GM12878 (cell line): ENCODE measurements around the gene CKS1B. TPM values are rescaled to one million over a fixed set of nuclear protein-coding genes. Genes with fewer than 3 reads are reported as not detected.

Source experiments
- EP300 ChIP-seq, 2 experiments: fragments of 150-350 bp in 1 of 2; IDR thresholded peaks; 2 replicates each; pipeline ENCODE4 v1.6.1; 2011 to 2012; ENCODE audit warnings: low read depth in 2 of 2, low read length in 2 of 2, borderline replicate concordance in 1 of 2, improper control_type of control experiment in 1 of 2, inconsistent platforms in 1 of 2; ENCODE audit not compliant: control insufficient read depth in 1 of 2
- MYC ChIP-seq: IDR thresholded peaks from 2 replicates; pipeline ENCODE4 v1.6.1; 2011; ENCODE audit warnings: mild to moderate bottlenecking, low read length, moderate library complexity, inconsistent platforms; ENCODE audit not compliant: insufficient read depth, insufficient replicate concordance, insufficient read length, severe bottlenecking
- NBN ChIP-seq: fragments of 450-650 bp; IDR thresholded peaks from 2 replicates; pipeline ENCODE4 v1.6.1; 2016
- POU2F2 ChIP-seq: IDR thresholded peaks from 3 replicates; pipeline ENCODE4 v1.6.1; 2011; ENCODE audit warnings: low read depth, mild to moderate bottlenecking, low read length, borderline replicate concordance
- RFX5 ChIP-seq: IDR thresholded peaks from 2 replicates; pipeline ENCODE4 v1.6.1; 2011; ENCODE audit warnings: low read depth, low read length, improper control_type of control experiment
- SREBF1 ChIP-seq: IDR thresholded peaks from 2 replicates; pipeline ENCODE4 v1.6.1; 2012; ENCODE audit warnings: mild to moderate bottlenecking, low read length
- STAT3 ChIP-seq: IDR thresholded peaks from 2 replicates; pipeline ENCODE4 v1.6.1; 2011; ENCODE audit warnings: low read depth, low read length, improper control_type of control experiment
- TARDBP ChIP-seq: IDR thresholded peaks from 2 replicates; pipeline ENCODE4 v1.6.1; 2016; ENCODE audit warnings: borderline replicate concordance
- WRNIP1 ChIP-seq: IDR thresholded peaks from 2 replicates; pipeline ENCODE4 v1.6.1; 2011; ENCODE audit warnings: low read depth, low read length, improper control_type of control experiment, borderline replicate concordance
- ZNF592 ChIP-seq: fragments of 450-650 bp; IDR thresholded peaks from 2 replicates; pipeline ENCODE4 v1.6.1; 2017; ENCODE audit warnings: mild to moderate bottlenecking, moderate library complexity
- ZNF622 ChIP-seq: fragments of 450-650 bp; IDR thresholded peaks from 2 replicates; pipeline ENCODE4 v1.6.1; 2017; ENCODE audit warnings: mild to moderate bottlenecking, inconsistent platforms
- ZNF687 ChIP-seq: fragments of 450-650 bp; IDR thresholded peaks from 2 replicates; pipeline ENCODE4 v1.6.1; 2017; ENCODE audit warnings: mild to moderate bottlenecking, moderate library complexity
- polyA plus RNA-seq, 11 experiments: library from polyadenylated mRNA; depleted of rRNA in 4 of 11; unstranded in 6 of 11; stranded (reverse) in 5 of 11; fragments of >200 nt; fragmentation: Nextera tagmentation in 4 of 11; fragmentation: Illumina TruSeq in 1 of 11; extraction: Ambion mirVana in 4 of 11; extraction: Trizol in 1 of 11; gene quantifications; 1 replicate in 1 of 11; 2 replicates in 10 of 11; pipeline versions ENCODE4 v1.2.1 to v1.2.3, GENCODE V29; 2011 to 2016; ENCODE audit warnings: inconsistent platforms in 2 of 11, missing spikeins in 2 of 11, low read depth in 1 of 11
- total RNA-seq, 4 experiments: library from RNA; depleted of rRNA in 3 of 4; stranded (reverse); fragments of >200 nt in 3 of 4; fragmentation: Illumina TruSeq in 1 of 4; extraction: Trizol in 1 of 4; gene quantifications; 2 replicates each; pipeline versions ENCODE4 v1.2.1 to v1.2.3, GENCODE V29; 2013 to 2021
- TF ChIP-seq, protein P1 (sequence below): fragments of 450-650 bp; IDR thresholded peaks from 2 replicates; pipeline ENCODE4 v1.6.1; 2017; ENCODE audit warnings: borderline replicate concordance
- TF ChIP-seq, protein P2 (sequence below): fragments of 450-650 bp; formaldehyde crosslinking; IDR thresholded peaks from 2 replicates; pipeline ENCODE4 v1.4.0; 2020; ENCODE audit warnings: mild to moderate bottlenecking, moderate library complexity

The CKS1B gene
- total and polyA plus RNA-seq, 10 of the 15 experiments (the other 5 are each of a cell fraction or from before 2014, with no cell fraction given), result 125 to 608 (median 364) TPM

DNA sequence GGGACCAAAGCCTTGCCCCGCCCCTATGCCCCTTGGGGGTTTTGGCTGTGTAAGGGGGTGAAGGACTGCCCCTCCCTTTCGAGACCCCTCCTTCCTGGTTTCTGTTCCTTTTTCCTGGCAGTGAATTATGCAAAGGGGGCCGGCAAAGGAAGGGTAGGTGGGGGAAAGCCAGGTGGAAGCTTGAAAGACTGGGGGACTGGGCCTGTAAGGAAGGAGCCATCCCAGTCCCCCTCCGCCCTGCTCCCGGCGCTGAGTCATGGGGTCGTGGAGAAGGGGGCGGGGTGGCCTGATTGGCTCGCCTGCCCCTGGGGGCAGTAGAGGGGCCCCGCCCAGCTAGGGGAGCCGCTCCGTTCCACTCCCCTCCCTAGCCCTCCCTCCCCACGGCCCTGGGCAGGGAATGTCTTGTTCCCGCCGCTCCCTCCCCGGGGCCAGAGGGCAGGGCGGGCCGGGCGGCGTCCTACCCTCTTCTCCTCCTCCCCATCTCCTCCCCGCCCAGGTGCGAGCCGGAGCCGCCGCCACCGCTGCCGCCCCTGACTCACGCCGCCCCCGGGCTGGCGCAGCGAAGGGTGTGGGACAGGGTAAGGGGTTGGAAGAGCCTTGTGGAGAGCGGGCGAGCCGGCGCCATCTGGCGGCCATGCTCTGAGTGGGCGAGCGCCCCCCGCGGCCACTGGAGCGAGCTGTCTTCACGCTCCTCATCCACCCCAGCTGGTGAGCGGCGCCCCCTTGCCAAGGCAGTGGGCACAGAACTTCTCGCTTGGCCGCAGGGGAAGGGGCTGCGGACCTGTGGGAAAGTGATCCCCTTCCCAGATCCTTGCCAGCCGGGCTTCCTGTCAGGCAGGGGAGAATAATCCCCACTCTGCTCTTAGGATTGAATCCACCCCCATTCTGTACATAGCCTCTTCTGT, 42.8 kb downstream of the CKS1B start (continued):
- no peak for TF ChIP-seq ZNF687
- TF ChIP-seq, protein P1, sequence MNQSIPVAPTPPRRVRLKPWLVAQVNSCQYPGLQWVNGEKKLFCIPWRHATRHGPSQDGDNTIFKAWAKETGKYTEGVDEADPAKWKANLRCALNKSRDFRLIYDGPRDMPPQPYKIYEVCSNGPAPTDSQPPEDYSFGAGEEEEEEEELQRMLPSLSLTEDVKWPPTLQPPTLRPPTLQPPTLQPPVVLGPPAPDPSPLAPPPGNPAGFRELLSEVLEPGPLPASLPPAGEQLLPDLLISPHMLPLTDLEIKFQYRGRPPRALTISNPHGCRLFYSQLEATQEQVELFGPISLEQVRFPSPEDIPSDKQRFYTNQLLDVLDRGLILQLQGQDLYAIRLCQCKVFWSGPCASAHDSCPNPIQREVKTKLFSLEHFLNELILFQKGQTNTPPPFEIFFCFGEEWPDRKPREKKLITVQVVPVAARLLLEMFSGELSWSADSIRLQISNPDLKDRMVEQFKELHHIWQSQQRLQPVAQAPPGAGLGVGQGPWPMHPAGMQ, result no peak
- no peak for TF ChIP-seq SREBF1
- TF ChIP-seq POU2F2, result peak; percentile 95; the same call in 2 of the 3 replicates
- no peak for TF ChIP-seq STAT3
- 0 out of 2 replicates have a peak, but pooled peaks have one; percentile 35 for TF ChIP-seq TARDBP
- TF ChIP-seq, protein P2, sequence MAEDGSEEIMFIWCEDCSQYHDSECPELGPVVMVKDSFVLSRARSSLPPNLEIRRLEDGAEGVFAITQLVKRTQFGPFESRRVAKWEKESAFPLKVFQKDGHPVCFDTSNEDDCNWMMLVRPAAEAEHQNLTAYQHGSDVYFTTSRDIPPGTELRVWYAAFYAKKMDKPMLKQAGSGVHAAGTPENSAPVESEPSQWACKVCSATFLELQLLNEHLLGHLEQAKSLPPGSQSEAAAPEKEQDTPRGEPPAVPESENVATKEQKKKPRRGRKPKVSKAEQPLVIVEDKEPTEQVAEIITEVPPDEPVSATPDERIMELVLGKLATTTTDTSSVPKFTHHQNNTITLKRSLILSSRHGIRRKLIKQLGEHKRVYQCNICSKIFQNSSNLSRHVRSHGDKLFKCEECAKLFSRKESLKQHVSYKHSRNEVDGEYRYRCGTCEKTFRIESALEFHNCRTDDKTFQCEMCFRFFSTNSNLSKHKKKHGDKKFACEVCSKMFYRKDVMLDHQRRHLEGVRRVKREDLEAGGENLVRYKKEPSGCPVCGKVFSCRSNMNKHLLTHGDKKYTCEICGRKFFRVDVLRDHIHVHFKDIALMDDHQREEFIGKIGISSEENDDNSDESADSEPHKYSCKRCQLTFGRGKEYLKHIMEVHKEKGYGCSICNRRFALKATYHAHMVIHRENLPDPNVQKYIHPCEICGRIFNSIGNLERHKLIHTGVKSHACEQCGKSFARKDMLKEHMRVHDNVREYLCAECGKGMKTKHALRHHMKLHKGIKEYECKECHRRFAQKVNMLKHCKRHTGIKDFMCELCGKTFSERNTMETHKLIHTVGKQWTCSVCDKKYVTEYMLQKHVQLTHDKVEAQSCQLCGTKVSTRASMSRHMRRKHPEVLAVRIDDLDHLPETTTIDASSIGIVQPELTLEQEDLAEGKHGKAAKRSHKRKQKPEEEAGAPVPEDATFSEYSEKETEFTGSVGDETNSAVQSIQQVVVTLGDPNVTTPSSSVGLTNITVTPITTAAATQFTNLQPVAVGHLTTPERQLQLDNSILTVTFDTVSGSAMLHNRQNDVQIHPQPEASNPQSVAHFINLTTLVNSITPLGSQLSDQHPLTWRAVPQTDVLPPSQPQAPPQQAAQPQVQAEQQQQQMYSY (CRISPR knock-in tag), result no peak
- TF ChIP-seq MYC, result no peak
- TF ChIP-seq NBN, result peak; percentile 86
- 0 out of 4 replicates have a peak, but pooled peaks of 1 of the 2 experiments have one; percentile 26 for TF ChIP-seq EP300 (IDR thresholded peaks at IDR 0.05; ENCODE audit: borderline replicate concordance in 1 of 2, control insufficient read depth in 1 of 2, low read depth in 2 of 2, low read length in 2 of 2)
- TF ChIP-seq WRNIP1, result no peak
- TF ChIP-seq ZNF622, result no peak
- peak; percentile 98 for TF ChIP-seq ZNF592
- no peak for TF ChIP-seq RFX5
